ENCODE results near the gene PREPL.

GRCh38 chr2:44280869-44281268 lies 80.4 kb downstream of the PREPL start:
- TF ChIP-seq, protein P1, sequence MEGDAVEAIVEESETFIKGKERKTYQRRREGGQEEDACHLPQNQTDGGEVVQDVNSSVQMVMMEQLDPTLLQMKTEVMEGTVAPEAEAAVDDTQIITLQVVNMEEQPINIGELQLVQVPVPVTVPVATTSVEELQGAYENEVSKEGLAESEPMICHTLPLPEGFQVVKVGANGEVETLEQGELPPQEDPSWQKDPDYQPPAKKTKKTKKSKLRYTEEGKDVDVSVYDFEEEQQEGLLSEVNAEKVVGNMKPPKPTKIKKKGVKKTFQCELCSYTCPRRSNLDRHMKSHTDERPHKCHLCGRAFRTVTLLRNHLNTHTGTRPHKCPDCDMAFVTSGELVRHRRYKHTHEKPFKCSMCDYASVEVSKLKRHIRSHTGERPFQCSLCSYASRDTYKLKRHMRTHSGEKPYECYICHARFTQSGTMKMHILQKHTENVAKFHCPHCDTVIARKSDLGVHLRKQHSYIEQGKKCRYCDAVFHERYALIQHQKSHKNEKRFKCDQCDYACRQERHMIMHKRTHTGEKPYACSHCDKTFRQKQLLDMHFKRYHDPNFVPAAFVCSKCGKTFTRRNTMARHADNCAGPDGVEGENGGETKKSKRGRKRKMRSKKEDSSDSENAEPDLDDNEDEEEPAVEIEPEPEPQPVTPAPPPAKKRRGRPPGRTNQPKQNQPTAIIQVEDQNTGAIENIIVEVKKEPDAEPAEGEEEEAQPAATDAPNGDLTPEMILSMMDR (IDR thresholded peaks at IDR 0.05) = no peak
- TF ChIP-seq POLR2A (IDR thresholded peaks at IDR 0.05) = no peak

Measured in right lobe of liver (tissue), 4 donors.